ENCODE measurements around the gene ANKS6.

ANKS6 gene

DNA sequence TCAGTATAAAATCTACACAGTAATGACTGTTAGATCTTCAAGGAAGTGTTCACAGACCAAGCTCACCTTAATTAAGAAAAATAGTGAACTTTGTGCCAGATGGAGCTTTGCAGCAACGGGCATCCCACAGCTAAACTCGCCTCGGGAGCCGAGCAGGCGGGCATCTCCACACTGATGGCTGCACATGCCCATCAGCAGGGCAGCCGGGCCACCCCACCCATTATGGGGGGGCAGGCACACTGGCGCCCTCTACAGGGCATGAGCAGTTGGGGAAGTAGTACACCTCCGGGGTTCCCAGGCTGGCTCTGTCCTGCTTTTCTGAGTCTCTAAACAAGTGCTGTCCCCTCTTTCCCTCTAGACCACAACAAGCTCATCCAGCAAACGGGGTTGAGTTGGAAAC lies 21.6 kb downstream of the ANKS6 start:
- no peak overlapping the region for H3K27ac ChIP-seq
- no peak for DNase-seq (ENCODE audit: low read depth, low spot score)

- no peak for DNase-seq (ENCODE audit: low read depth, low spot score)
- no peak overlapping the region for H3K27ac ChIP-seq
Observed at GRCh38 chr9:98773721-98774120, 22.6 kb downstream of the ANKS6 start.

- no peak for DNase-seq (ENCODE audit: low read depth, low spot score)
- no peak overlapping the region for H3K27ac ChIP-seq
Observed at GRCh38 chr9:98772364-98773155, 23.8 kb downstream of the ANKS6 start.

GRCh38 chr9:98771209-98771874 lies 25.0 kb downstream of the ANKS6 start:
- H3K27ac ChIP-seq = no peak overlapping the region
- no peak for DNase-seq (ENCODE audit: low read depth, low spot score)

DNA sequence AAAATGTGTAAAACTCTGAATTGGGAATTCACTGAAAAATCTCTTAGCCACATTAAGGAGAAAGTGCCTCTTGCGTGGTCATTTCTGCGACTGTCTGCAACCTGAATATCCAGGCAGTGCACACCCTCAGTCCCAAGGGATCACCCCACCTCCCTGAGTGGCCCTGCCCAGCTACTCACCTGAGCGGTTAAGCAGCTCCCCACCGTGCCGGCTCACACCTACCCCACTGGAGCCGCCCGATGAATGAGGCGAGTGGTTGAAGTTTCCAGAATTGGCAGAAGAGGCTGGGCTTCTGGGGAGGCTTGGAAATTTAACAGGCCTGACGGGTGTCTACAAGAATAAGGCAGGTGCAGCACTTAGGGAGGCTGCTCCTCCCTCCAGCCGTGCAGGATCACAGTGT lies 25.6 kb downstream of the ANKS6 start:
- DNase-seq (ENCODE audit: low read depth, low spot score) = no peak
- H3K27ac ChIP-seq = no peak overlapping the region

DNA sequence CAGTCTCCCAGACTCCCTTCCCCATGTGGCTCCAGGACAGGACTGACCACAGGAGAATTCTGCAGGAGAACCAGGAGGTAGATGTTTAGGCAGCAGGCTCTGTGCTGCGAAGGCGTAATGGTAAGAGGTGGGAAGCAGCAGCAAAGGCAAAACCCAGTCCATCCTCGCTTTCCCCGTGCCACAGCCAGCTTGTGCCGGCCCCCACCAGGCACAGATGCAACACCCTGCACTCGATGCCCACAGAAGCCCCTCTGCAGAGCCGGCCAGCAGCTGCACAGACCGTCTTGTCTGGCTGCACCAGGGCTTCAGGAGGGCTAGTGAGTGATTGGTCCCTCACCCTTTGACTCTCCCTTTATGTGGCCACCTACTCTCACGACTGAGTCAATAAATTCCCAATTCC lies 28.0 kb downstream of the ANKS6 start:
- no peak for DNase-seq (ENCODE audit: low read depth, low spot score)

GRCh38 chr9:98767915-98768314 lies 28.4 kb downstream of the ANKS6 start:
- DNase-seq (ENCODE audit: low read depth, low spot score) = no peak
- H3K27ac ChIP-seq = no peak overlapping the region

More for the DNA sequence above, 28.0 kb downstream of the ANKS6 start:
- no peak overlapping the region for H3K27ac ChIP-seq

DNA sequence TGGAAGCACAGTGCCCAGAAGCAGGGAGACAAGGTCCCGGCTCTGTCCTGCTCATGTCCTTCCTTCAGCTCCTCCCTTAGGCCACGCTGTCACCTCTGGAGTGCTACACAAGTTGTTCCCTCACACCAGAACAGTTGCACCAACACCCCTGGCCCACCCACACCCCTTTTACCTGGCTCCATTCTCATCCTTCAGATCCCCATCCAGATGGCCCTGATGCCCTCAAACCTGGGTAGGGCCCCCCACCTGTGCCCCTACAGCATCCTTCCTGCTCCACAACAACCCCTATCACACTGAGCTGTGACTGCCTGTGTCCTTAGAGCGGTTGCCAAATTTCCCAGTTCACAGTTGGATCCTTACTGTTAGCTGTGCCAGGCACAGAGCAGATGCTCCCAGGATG lies 29.2 kb downstream of the ANKS6 start:
- H3K27ac ChIP-seq = no peak overlapping the region

DNA sequence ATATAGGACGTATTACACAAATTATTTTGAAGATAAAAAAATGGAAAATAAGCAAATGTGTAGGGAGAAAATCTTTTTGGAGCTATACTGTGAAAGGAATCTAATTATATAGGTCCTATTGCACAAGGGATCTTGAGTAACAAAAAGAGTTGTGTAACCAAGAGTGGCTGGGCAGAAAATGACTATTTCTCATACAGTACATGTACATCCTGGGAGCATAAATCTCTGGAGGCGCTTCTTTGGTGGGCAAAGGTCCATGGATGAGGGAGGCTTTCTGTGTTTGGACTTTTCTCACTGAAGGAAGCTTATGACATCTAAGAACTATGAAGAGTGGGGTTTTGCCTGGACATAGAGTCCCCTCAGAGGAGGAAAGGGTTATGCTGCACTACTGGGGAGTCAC lies 29.8 kb downstream of the ANKS6 start:
- H3K27ac ChIP-seq = no peak overlapping the region
- no peak for DNase-seq (ENCODE audit: low read depth, low spot score)

More for the DNA sequence above, 29.2 kb downstream of the ANKS6 start:
- no peak for DNase-seq (ENCODE audit: low read depth, low spot score)

- no peak for DNase-seq (ENCODE audit: low read depth, low spot score)
Observed at GRCh38 chr9:98765256-98765655, 31.1 kb downstream of the ANKS6 start.

GRCh38 chr9:98763986-98764745 lies 32.2 kb downstream of the ANKS6 start:
- peak overlapping the region; percentile 19 for H3K27ac ChIP-seq
- no peak for DNase-seq (ENCODE audit: low read depth, low spot score)

More at GRCh38 chr9:98765256-98765655, 31.1 kb downstream of the ANKS6 start:
- peak overlapping the region; percentile 19 for H3K27ac ChIP-seq

- no peak overlapping the region for H3K27ac ChIP-seq
- DNase-seq (ENCODE audit: low read depth, low spot score) = no peak
Observed at GRCh38 chr9:98760231-98760630, 36.1 kb downstream of the ANKS6 start.

GRCh38 chr9:98755006-98755618 lies 41.2 kb downstream of the ANKS6 start:
- DNase-seq (ENCODE audit: low read depth, low spot score) = no peak
- H3K27ac ChIP-seq = no peak overlapping the region

DNA sequence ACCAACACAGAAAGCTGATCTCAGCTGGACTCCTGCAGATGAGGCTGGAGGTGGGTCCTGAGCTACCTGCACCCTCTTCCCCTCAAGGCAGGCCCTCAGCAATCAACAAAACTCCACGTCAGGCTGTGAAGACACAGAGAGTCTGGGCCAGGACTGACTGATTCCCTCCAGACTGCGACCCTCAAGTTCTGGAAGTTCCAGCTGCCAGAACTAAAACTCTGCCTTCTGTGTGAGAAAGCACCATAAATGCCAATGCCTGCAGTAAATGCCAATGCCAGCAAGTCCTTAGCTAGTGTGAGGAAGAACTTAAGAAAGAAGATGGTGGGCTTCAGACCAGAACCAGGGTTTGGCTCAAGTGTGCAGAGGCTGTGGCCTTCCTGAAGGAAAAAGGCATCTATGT lies 45.1 kb downstream of the ANKS6 start:
- DNase-seq (ENCODE audit: low read depth, low spot score) = no peak
- no peak overlapping the region for H3K27ac ChIP-seq

- no peak overlapping the region for H3K27ac ChIP-seq
- no peak for DNase-seq (ENCODE audit: low read depth, low spot score)
Observed at GRCh38 chr9:98750364-98751060, 45.8 kb downstream of the ANKS6 start.

DNA sequence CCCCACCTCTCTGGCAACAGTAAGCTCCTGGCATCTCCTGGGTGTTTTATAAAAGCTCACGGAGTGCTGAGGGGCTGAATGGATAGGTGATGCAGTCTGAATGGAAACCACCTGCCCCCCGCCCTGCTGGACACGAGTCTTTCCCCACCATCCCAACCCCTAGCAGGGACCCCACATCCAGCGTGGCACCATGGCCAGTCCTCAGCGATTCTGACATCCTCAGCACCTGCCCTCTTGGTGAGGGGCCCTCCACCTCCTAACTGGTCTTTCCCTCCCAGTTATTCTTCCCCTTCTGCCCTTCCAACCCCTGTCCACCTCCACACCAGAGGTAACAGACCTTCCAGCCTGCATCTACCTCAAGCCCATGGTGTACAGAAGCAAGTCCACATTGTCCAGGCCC lies 48.9 kb downstream of the ANKS6 start:
- no peak overlapping the region for H3K27ac ChIP-seq
- no peak for DNase-seq (ENCODE audit: low read depth, low spot score)

- H3K27ac ChIP-seq = no peak overlapping the region
- DNase-seq (ENCODE audit: low read depth, low spot score) = no peak
Observed at GRCh38 chr9:98745470-98745869, 50.9 kb downstream of the ANKS6 start.

- DNase-seq (ENCODE audit: low read depth, low spot score) = no peak
- H3K27ac ChIP-seq = no peak overlapping the region
Observed at GRCh38 chr9:98743818-98744611, 52.3 kb downstream of the ANKS6 start.

- no peak overlapping the region for H3K27ac ChIP-seq
- no peak for DNase-seq (ENCODE audit: low read depth, low spot score)
Observed at GRCh38 chr9:98743329-98743728, 53.0 kb downstream of the ANKS6 start.
